ENCODE data around the gene GAL.

GAL gene

DNA sequence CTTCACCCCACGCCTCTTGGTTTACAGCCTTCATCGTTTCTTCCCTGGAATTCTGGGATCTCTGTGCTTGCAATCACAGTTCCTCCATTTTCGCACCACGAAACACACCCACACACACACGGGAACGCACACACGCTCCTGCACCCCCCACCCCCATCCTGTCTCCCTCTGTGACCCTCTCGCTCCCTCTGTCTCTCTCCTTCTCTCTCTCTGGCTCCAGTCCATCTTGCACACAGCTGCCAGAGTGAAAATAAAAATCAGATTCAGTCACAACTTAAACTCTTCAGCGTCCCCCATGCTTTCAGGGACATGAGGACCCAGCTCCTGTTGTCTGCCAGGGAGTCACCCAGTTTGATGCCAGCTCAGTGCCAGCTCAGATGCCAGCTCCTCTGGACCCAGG lies 3.0 kb downstream of the GAL start:
- TF ChIP-seq, protein P1, sequence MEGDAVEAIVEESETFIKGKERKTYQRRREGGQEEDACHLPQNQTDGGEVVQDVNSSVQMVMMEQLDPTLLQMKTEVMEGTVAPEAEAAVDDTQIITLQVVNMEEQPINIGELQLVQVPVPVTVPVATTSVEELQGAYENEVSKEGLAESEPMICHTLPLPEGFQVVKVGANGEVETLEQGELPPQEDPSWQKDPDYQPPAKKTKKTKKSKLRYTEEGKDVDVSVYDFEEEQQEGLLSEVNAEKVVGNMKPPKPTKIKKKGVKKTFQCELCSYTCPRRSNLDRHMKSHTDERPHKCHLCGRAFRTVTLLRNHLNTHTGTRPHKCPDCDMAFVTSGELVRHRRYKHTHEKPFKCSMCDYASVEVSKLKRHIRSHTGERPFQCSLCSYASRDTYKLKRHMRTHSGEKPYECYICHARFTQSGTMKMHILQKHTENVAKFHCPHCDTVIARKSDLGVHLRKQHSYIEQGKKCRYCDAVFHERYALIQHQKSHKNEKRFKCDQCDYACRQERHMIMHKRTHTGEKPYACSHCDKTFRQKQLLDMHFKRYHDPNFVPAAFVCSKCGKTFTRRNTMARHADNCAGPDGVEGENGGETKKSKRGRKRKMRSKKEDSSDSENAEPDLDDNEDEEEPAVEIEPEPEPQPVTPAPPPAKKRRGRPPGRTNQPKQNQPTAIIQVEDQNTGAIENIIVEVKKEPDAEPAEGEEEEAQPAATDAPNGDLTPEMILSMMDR (IDR thresholded peaks at IDR 0.05; ENCODE audit: low read depth, low read length), result no peak
- no peak for DNase-seq (ENCODE audit: low read depth, low spot score)
- in situ Hi-C loops (cut with HindIII; ENCODE audit: low sequenced_read_pairs), result no loop called here
- H3K4me3 ChIP-seq (ENCODE audit: low read depth, low read length), result no peak overlapping the region

GRCh38 chr11:68687986-68688385 lies 3.6 kb downstream of the GAL start:
- TF ChIP-seq, protein P1 (IDR thresholded peaks at IDR 0.05; ENCODE audit: low read depth, low read length), result no peak
- H3K4me3 ChIP-seq (ENCODE audit: low read depth, low read length), result no peak overlapping the region
- DNase-seq (ENCODE audit: low read depth, low spot score), result no peak
- in situ Hi-C loops (cut with HindIII; ENCODE audit: low sequenced_read_pairs), result no loop called here

DNA sequence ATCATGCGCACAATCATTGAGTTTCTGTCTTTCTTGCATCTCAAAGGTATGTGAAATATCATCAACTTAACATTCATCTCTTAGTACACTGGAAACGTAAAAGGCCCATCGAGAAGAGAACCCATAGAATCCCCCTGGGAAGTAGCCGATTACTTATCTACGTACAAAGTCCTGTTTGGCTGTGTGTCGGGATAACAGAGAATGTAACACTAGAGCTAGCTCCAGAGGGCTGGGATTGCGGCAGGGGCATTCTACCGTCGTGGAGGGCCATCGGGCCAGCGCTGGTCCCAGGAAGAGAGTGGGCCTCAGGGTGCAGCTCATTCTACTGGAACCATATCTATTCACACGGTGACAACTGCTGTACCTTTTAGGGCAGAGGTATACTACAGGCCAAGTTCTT lies 4.5 kb downstream of the GAL start:
- no peak overlapping the region for H3K4me3 ChIP-seq (ENCODE audit: low read depth, low read length)
- in situ Hi-C loops (cut with HindIII; ENCODE audit: low sequenced_read_pairs), result no loop called here
- no peak for DNase-seq (ENCODE audit: low read depth, low spot score)
- TF ChIP-seq, protein P1 (IDR thresholded peaks at IDR 0.05; ENCODE audit: low read depth, low read length), result no peak

DNA sequence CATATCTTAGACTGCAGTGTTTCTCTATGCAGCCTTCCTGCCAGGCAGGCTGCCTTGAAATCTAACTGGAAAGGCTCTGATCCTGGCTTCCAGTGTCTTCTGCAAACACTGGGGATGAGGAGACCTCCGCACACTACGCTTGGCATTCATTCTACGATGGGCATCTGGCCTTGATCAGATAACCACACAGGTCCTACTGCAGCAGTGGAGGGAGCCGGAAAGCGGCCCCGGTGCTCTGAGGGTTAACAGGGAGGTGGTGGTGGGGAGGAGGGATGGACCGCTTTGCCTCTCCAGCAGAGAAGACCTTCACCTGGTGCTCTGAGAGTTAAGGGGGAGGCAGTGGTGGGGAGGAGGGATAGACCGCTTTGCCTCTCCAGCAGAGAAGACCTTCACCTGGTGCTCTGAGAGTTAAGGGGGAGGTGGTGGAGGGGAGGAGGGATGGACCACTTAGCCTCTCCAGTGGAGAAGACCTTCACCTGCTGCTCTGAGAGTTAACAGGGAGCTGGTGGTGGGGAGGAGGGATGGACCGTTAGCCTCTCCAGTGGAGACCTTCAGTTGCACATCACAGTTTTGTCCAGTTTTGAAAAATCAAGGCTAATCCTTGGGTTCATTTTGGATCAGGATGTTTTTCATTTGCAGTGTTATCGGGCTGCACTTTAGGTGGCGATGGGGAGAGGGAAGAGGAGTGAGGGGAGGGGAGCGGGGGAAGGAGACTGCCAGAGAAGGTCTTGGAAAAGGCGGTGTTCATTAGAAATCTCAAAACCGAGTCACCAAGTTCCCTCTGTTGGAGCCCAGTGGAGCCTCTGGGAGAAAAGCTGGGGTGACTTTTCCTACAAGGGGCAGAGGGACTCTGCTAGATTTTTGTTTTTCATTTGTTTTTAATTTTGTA lies 5.6 kb downstream of the GAL start:
- DNase-seq (ENCODE audit: low read depth, low spot score), result no peak
- TF ChIP-seq, protein P1 (IDR thresholded peaks at IDR 0.05; ENCODE audit: low read depth, low read length), result no peak
- no peak overlapping the region for H3K4me3 ChIP-seq (ENCODE audit: low read depth, low read length)
- in situ Hi-C loops (cut with HindIII; ENCODE audit: low sequenced_read_pairs), result no loop called here

GRCh38 chr11:68690671-68691401 lies 6.5 kb downstream of the GAL start:
- DNase-seq (ENCODE audit: low read depth, low spot score), result no peak
- H3K4me3 ChIP-seq (ENCODE audit: low read depth, low read length), result no peak overlapping the region
- in situ Hi-C loops (cut with HindIII; ENCODE audit: low sequenced_read_pairs), result no loop called here
- TF ChIP-seq, protein P1 (IDR thresholded peaks at IDR 0.05; ENCODE audit: low read depth, low read length), result no peak

GRCh38 chr11:68691402-68691784 lies 7.0 kb downstream of the GAL start:
- TF ChIP-seq, protein P1 (IDR thresholded peaks at IDR 0.05; ENCODE audit: low read depth, low read length), result no peak
- H3K4me3 ChIP-seq (ENCODE audit: low read depth, low read length), result no peak overlapping the region
- DNase-seq (ENCODE audit: low read depth, low spot score), result no peak
- in situ Hi-C loops (cut with HindIII; ENCODE audit: low sequenced_read_pairs), result no loop called here
